Islet precursor cell (in vitro differentiated cells): ENCODE data around the gene SRD5A2.

ENCODE experiments used
- DNase-seq: peaks from one replicate; pipeline ENCODE4 v3.0.0-alpha.2; 2018

The SRD5A2 gene

DNA sequence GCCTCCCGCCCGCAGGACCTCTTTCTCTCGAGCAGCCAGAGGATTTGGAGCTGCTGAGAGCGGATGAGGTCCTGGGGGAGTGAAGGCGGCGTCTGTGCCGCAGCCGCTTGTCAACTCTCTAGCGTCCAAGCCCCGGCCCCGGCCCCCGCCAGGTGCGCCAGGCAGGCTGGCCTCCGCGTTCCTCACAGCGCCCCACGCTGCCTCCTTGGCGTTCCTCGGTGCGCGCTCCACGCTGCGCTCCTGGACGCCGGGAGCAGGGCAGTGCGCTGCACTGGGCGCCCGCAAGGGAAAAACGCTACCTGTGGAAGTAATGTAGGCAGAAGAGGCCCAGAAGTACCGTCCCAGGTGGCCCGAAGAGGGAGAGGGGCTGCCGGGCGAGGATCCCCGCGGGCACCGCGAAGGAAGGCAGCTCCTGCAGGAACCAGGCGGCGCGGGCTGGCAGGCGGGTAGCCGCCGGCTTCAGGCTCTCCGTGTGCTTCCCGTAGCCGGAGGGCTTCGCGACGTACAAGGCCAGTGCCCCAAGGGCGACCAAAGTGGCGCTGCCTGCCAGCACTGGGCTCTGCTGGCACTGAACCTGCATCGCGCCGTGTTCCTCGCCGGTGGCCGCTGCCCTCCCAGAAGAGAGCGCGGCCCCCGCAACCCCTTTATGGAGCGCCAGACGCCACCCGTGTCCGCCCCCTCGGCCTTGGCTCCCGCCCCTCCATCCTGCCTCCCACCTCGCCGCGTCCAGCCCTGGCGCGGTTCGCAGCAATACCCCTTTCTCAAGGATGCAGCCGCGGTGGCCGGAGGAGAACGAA is at the start of gene SRD5A2:
Gene SRD5A2 (minus strand): TSS at position 618 of the 797 bp plus-strand sequence. CDS start 38 bp downstream, at position 580.
- no peak for DNase-seq

- DNase-seq = no peak
Measured at GRCh38 chr2:31606509-31606908, 25.8 kb upstream of the SRD5A2 start.

GRCh38 chr2:31598694-31599093 is 18.0 kb upstream of the SRD5A2 start:
- no peak for DNase-seq

- no peak for DNase-seq
Measured at GRCh38 chr2:31586230-31586629, 5.5 kb upstream of the SRD5A2 start.

GRCh38 chr2:31581124-31581795 is 522 bp upstream of the SRD5A2 start:
- no peak for DNase-seq

DNA sequence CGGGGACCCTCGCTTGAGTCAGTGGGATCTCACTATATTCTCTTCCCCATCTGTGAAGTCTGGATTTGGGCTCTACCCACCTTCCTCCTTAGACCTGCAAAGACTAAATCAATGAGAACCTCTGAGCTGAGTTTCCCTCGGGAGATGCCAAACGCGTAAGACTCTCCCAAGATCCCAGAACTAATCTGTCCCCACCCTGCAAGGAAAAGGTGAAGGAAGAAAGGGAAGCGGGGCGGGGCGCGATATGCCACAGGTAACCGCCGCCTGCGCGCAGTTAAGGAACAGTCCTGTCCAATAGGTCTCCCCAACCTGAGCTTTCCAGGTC is 780 bp downstream of the SRD5A2 start:
- no peak for DNase-seq

DNA sequence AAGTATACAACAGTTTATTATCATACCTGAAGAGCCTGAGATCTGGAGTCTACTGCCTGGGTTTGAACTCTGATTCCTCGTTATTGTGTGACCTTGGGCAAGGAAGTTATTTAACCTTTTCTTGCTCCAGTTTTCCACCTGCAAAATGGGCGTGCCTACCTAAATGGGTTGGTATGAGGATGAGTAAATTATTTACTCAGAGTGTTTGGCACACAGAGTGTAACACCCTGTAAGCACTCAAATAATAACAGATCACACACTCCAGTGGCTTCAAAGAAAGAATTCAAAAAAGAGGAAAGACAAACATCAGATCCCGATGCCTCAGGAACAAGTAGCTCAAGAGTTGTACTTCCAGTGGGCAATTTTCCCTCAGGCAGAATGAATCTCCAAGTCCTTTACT is 2.4 kb downstream of the SRD5A2 start:
- DNase-seq = no peak

DNA sequence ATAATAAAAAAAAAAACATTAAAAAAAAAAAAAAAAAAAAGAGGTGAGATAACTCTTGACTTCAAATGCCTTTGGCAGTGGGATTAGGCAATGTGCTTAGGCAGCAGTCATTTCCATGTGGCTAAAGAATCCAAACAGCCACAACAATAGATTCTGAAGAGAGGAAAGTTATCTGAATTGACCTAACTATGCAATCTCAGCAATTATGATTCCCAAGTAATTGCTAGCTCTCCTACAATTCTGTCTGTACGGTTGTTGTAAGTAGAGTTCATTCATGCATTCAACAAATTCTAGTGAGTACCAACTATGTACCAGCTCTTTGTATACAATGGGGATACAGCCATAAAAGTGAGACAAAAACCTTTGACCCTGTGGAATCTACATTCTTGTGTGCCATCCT is 3.6 kb downstream of the SRD5A2 start:
- DNase-seq = no peak

DNA sequence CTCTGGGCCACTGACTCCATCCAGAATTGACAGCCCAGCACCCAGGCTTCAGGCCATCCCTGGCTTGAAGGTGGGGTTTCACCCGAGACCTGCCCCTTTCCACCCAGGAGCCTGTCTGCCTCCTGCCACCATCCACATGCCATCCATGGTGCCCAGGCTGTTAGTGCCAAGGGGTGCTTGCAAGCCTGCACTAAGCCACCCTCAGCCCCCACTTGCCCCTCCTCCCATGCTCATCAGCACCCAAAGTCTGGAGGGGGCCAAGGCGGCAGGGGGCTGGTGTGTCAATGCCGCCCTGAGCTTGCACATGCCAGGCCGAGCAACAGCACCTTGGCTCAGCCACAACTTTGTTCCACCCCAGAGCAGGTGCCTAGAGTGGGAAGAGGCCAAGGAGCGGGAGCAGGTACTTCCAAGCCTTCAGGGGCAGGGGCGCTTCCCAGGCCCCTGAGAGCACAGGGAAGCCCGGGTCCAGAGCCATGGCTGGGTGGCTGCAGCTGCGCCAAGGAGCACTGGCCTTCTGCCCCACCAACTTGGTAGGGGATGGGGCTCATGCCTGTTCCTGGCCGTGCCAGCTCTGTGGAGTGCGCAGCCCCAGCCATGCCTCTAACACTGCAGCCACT is 12.0 kb downstream of the SRD5A2 start:
- DNase-seq = no peak

GRCh38 chr2:31567679-31568078 is 13.1 kb downstream of the SRD5A2 start:
- no peak for DNase-seq

DNA sequence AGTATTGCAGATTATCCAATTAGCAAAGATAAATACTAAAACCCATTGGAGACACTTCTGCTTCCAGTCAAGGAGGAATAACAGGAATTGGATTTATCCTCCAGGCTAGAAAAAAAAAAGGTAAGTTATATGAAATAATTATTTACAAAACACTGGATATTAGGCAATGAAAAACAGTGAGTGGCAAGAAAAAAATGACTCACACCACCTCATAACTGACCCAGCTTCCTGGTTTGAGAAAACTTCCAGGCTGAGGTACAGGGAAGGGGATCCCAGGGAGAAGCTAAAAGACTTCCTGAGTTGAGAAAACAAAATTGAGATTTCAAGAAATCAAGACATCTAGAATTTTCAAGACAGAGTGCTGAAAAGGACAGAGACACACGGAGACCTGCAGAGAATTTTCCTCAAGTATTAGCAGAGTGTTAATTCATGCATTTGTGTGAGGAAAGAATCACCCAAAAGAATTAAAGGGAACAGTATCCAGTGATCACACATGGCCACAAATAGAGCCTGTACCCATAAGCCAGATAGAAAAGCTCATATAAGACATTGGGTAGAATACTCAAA is 17.4 kb downstream of the SRD5A2 start:
- DNase-seq = no peak

DNA sequence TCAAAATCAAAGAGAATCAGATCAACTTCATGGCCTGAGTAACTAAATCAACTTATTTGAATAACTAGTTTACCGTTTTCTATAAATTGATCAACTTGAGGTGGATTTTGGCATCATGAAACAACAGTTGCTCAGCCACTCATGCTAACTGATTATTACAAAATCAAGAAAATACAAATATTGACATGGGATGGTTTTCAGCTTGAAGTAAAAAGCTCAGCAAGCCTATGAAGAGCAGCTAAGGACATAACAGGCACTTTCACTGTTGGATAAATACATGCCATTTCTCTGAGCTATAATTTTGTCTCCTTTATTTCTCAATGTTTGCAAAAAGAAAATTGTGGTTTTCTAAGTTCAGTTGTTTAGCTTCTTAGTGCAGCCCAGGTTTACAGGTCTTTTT is 18.9 kb downstream of the SRD5A2 start:
- no peak for DNase-seq

DNA sequence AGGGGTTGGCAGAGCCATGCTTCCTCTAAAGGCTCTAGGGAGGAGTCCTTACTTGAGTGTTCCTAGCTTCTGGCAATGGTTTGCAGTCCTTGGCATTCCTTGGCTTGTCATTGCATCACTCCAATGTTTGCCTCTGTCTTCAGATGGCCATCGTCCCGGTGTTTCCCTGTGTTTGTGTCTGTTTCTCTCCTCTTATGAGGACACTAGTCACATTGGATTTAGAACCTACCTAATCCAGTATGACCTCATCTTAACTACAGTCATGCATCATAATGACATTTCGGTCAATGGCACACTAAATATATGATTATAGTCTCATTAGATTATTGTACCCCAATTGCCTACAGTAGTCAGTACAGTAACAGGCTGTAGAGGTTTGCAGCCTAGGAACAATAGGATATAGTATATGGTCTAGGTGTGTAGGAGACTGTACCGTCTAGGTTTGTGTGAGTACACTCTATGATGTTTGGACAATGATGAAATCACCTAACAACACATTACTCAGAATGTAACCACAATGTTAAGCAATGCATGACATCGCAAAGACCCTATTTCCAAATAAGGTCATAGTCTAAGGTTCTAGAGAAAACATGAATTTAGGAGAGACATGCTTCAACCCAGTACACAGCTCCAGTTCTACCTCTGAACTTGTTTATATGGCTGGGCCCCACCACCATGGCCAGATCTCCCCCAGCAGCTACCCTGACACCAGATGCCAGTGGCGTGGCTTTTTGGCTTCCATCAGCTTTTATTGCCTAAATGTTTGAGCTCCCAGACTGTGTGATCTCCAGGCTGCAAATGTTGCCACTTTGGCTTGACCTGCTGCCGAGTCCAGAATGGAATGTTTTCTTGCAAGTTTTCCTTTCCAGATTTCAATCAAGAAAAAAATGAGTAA is 22.1 kb downstream of the SRD5A2 start:
- no peak for DNase-seq

- DNase-seq = no peak
Measured at GRCh38 chr2:31556940-31557339, 23.8 kb downstream of the SRD5A2 start.

- no peak for DNase-seq
Measured at GRCh38 chr2:31555967-31556706, 24.6 kb downstream of the SRD5A2 start.

DNA sequence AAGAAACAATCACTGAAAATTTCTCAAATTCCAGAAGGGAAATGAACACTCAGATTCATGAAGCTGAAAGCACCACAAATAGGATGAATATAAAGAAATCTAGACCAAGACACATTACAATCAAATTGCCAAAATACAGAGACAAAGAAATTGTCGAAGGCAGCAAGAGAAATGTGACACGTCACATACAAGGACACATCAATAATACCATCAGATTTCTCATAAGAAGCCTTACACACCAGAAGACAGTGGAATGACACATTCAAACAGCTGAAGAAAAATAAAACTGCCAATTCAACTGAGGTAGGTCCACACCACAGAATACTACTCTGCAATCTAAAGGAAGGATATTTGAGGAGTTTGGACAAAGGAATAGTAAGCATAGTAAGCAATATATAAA is 27.4 kb downstream of the SRD5A2 start:
- no peak for DNase-seq

GRCh38 chr2:31547485-31547884 is 33.3 kb downstream of the SRD5A2 start:
- no peak for DNase-seq

DNA sequence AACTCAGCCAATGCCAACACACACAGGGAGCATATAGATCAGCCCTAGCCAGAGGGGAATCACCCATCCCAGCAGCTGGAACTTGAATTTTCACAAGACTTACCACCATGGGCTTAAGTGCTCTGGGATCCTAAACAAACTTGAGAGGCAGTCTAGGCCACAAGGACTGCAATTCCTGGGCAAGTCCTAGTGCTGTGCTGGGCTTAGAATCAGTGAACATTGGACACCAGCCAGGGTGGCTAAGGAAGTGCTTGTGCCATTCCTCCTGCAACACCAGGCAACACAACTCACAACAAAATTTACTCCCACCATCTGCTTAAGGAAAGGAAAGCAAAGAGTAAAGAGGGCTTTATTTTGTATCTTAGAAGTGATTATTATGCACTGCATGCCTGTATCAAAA is 38.9 kb downstream of the SRD5A2 start:
- DNase-seq = no peak

DNA sequence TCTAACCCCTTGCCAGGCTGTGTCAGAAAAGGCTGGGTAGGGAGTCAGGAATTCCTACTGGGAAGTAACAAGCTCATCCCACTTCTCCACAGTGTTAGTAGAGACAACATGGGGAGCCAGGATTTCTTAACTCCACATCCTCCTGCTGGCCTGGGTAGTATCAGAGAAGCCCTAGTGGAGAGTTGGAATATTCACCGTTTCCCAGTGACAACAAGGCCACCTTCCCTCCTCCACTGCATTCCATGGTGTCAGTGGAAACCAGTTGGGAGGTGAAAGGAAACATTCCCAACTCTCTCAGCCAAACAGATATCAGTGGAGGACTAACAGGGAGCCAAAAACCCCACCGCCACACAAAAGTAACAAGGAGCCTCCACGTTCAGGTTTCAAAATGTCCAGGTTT is 41.2 kb downstream of the SRD5A2 start:
- no peak for DNase-seq

- no peak for DNase-seq
Measured at GRCh38 chr2:31535768-31536167, 45.0 kb downstream of the SRD5A2 start.

GRCh38 chr2:31534636-31535035 is 46.1 kb downstream of the SRD5A2 start:
- no peak for DNase-seq

- no peak for DNase-seq
Measured at GRCh38 chr2:31533036-31533435, 47.7 kb downstream of the SRD5A2 start.
